GM19467 (cell line): ENCODE measurements around the gene L3MBTL4.
"Not testable (repeated sequence)": the region's sequence is repeated elsewhere in the genome, so short reads cannot be mapped to it uniquely, and the experiment has no call there.

Experiments used
- ATAC-seq: cut with Tn5 transposase; IDR thresholded peaks from one replicate; pipeline ENCODE4 v1.9.1; 2021; ENCODE audit warnings: mild to moderate bottlenecking, moderate library complexity; ENCODE audit not compliant: unreplicated experiment

L3MBTL4 gene

DNA sequence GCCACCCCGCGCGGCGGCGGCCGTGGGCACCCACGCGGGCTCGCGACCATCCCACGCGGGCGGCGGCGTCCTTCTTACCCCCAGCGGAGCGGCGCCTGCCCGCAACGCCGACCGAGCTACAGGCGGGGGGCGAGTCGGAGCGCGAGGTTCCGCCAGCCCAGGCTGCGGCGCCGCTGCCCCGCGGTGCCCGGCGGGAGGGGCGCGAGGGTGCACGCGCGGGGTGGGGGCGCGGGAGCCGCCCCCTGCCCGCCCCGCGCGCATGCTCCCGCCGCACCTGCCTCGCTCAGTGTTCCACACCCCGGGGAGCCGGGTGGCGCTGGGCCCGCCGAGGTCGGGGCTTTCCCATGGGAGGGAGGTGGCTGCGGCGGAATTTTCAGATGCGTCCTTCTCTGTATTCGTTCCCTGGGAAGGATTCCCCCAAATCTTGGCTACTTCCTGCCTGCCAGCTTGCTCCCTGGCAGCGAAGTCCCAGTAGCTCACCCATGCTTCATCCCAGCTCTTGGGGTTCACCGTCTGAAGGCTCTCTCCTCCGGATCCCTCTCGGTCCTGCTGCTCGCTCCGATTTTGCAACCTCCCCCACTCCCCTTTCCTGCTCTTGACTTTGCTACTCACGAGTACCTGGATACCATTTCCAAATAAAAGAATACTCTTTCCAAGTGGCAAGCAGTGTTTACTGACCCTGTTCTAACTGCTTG lies at the start of gene L3MBTL4:
TSS of gene L3MBTL4 (minus strand) at position 189 of the 695 bp plus-strand sequence. CDS start 103,286 bp downstream, outside the sequence.
- ATAC-seq: peak; percentile 42

DNA sequence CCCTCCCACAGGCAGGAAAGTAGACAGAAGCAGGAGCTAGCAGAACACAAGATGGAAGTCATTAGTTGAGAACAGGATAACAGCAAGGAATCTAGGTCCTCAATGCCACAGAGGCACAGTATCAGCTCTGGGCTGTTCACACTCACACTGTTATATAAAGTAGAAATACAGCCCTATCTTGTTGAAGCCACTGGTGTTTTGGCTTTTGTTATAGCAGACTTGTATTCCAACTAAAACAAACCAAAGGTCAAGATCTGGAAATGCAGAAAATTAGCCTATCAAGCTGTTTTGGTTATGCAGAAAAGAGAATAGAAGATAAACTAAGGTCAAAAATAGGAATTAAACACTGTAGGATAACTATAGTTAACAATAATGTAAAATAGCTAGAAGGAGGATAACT lies 37.5 kb upstream of the L3MBTL4 start:
- ATAC-seq: no peak

GRCh38 chr18:6449213-6449612 lies 34.5 kb upstream of the L3MBTL4 start:
- ATAC-seq: peak; percentile 77

GRCh38 chr18:6444466-6445228 lies 29.9 kb upstream of the L3MBTL4 start:
- ATAC-seq: no peak

DNA sequence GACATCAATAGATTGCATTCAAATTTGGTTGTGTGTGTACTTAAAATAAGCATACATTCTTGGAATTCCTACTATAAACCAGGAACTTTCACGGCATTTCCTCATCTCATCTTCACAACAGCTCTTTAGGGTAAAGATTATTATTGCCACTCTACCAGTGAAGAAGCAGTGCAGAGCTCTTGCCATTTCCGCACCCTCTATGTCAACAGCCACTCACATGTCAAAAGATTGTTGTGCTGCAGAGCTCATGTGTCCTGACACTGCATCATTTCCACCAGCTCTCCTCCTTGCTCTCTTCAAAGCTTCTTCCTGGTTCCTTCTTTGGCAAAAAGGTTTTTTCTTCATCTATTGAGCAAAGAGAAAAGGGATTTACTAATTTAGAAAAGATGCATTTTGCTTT lies 26.5 kb upstream of the L3MBTL4 start:
- ATAC-seq: no peak

DNA sequence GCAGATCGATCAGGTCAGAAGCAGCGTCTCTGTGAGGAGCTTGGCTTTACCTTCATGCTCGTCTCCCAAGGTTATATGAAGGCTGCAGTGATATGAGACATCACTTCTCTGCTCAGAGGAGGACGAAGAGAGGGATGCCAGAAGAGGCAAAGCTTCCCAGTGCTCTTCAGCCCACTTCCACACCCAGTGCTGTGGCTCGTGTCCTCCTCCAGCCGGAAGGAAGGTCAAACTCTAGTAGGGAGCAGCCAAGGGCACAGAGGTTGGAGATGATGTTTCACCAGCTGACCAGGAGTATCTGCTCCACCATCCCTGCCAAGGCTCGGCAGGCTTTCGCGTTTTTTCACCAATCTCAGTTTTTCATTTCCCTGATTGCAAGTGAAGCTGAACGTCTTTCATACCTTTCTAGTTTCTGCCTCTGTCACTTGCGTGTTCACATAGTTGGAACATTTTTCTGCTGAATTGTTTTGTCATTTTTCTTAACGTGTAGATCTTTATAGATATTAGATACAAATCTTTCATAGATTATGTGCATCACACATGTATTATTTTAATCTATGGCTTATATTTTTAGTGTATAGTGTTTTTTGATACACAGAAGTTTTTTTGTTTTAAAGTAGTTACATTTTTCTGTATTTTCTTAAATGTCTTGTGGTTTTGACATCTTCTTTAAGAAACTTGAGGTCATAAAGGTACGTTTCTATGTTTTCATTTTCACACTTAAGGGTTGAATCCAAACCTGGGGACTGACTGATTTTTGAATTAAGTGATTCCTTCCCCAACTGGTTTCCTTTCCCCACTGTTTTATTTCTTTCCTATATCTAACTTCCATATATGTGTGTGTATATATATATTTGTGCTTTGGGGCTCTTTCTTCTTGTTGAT lies 23.5 kb upstream of the L3MBTL4 start:
- no peak for ATAC-seq

- ATAC-seq: no peak
Observed at GRCh38 chr18:6435731-6436130, 21.0 kb upstream of the L3MBTL4 start.

- no peak for ATAC-seq
Observed at GRCh38 chr18:6434987-6435709, 20.4 kb upstream of the L3MBTL4 start.

GRCh38 chr18:6434481-6434880 lies 19.8 kb upstream of the L3MBTL4 start:
- no peak for ATAC-seq

DNA sequence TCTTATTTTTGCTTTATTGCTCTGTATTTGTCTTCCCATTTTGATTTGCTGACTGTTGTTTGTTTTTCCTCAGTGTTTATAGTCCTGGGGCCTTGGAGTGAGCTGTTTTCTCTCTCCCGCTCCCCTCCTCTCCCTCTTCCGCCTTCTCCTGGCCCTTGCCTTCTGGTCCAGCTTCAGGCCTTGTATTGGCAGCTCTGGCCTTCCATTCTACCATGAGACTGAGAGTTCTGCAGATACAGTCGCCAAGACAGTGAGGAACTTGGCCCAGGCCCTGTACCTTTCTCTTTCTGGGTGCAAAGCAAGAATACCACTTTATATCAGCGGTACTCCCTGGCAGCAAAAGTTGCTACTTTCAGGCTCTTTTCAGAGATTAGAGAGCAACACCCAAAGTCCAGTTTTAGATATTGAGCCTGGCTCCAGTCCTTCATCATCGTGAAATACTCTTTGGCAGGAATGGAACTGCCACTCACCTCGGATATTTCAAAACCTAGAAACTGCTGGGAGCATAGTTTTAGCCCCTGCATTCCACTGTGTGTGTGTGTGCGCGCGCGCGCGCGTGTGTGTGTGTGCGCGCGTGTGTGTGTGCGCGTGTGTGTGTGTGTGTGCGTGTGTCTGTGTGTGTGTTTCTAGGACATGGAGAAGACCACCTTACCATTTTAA lies 17.1 kb upstream of the L3MBTL4 start:
- no peak for ATAC-seq

DNA sequence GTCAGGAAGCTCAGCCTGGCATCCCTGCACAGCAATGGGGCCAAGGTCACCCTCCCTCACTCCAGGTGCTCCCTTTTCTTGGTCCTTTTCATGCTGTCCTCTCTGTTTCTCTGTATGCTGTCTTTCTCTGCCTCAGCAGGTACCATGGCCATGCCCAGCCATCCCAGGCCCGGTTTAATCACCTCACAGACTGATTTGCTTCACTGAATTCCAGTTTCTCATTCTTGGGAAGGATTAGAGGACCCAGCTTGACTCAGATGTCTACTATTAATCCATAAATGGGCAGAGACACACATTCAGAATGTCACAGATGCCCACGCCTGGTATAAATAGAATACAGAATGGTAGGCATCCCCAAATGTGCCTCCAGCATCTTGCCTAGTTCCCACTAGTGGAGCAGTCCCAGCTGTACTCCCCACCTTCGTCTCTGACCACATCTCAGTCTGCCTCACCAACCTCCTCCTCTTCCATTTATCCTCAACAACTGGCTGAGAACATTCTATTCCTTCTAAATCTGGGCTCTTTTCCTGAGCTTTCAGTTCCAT lies 14.2 kb upstream of the L3MBTL4 start:
- ATAC-seq: no peak

GRCh38 chr18:6427286-6427685 lies 12.6 kb upstream of the L3MBTL4 start:
- no peak for ATAC-seq

GRCh38 chr18:6423289-6423688 lies 8.6 kb upstream of the L3MBTL4 start:
- ATAC-seq: no peak

GRCh38 chr18:6414118-6414722 lies 491 bp downstream of the L3MBTL4 start:
- ATAC-seq: peak; percentile 86

DNA sequence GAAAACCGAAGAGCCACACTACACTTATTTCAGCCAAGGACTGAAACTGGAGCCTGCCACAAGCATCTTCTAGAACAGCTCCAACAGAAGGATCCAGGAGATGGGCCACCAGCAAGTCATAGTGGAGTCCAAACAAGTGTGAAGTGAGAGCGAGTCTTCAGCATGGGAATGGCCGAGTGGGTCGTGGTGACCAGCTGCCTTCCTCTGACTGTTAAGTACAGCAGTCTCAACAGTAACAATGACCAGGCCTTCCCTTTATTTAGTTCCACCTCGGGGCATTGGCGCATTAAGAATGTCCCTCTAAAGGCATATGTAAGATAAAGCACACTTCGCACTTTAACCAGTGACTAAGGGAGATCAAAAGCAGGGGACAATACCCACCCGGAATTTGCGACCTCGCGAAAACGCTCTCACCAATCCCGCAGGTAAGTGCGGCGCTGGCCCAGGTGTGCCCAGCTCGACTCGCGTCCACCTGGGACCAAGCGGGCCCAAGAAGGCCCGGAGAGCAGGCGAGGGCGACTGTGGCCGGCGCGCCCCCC lies 1.1 kb downstream of the L3MBTL4 start:
- no peak for ATAC-seq

- ATAC-seq: no peak
Observed at GRCh38 chr18:6412933-6413472, 1.7 kb downstream of the L3MBTL4 start.

- no peak for ATAC-seq
Observed at GRCh38 chr18:6411382-6411781, 3.3 kb downstream of the L3MBTL4 start.

DNA sequence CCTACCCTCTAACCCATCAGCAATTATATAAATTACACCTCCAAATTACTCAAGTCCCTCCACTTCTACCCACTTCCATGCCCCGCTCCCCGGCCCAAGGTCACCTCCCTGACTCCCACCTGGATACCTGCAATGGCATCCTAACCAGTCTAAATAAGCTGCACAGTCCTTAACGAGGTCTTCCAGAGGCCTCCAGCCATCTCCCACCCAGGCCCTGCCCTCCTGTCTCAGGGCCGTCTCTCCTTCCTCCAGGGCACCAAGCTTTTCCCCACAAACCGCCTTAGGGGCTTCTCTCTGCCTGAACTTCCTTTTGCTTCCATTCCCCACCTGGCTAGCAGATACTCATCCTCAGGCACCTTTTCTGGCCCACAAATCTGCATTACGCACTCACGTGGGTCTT lies 4.8 kb downstream of the L3MBTL4 start:
- ATAC-seq: no peak

DNA sequence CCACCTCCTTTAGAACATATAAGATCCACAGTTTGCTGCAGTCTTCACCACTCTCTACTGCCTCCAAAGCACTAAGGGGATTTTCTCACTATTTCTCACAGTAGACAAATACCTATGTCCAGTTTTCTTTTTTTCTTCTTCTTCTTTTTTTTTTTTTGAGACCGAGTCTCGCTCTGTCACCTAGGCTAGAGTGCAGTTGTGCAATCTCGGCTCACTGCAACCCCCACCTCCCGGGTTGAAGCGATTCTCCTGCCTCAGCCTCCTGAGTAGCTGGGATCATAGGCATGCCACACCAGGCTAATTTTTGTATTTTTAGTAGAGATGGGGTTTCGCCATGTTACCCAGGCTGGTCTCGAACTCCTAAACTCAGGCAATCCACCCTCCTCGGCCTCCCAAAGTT lies 6.2 kb downstream of the L3MBTL4 start:
- not testable (repeated sequence) for ATAC-seq
